Panc1 (cell line): Measurements from ENCODE around the gene SDC3. TPM values are rescaled to one million over a fixed set of nuclear protein-coding genes. Genes with fewer than 3 reads are reported as not detected.
A peak's percentile ranks its signal among the peaks of the same experiment; 100 is the strongest.

Experiments used
- ATAC-seq: fragments of 200-7000 bp; cut with Tn5 transposase; 2 replicates; pipeline ENCODE4 v1.9.1; 2020; ENCODE audit warnings: mild to moderate bottlenecking, moderate library complexity
- BruUV-seq: library from RNA; stranded (reverse); fragments of 400-500 nt; replicated peaks from 2 replicates; lab custom pipeline; 2021; lab: Mats Ljungman, UMichigan
- CTCF ChIA-PET: fragments of 300-600 bp; sonication (Branson Sonifier 250); formaldehyde crosslinking; loops from one replicate; lab custom pipeline; 2022; ENCODE audit warnings: antibody characterized with exemption; lab: Charles Lee
- POLR2A ChIA-PET: fragments of 300-600 bp; sonication (Branson Sonifier 250); formaldehyde crosslinking; loops from one replicate; lab custom pipeline; 2022; ENCODE audit warnings: antibody characterized with exemption; lab: Charles Lee
- DNase-seq: peaks from one replicate; pipeline ENCODE4 v3.0.0-alpha.2; 2010; ENCODE audit warnings: low read depth, low spot score
- H3K27ac ChIP-seq: 2 replicates; pipeline ENCODE4 v1.5.1; 2011; ENCODE audit warnings: mild to moderate bottlenecking, low read length, inconsistent platforms
- H3K27me3 ChIP-seq: fragments of 200-500 bp; sonication (Bioruptor generic); 2 replicates; pipeline ENCODE4 v1.6.0; 2014; ENCODE audit warnings: low read length, inconsistent platforms; ENCODE audit not compliant: control insufficient read depth, insufficient read depth
- H3K36me3 ChIP-seq: fragments of 200-500 bp; sonication (Bioruptor generic); 2 replicates; pipeline ENCODE4 v1.5.1; 2014; ENCODE audit warnings: inconsistent platforms, mild to moderate bottlenecking, low read length, moderate library complexity; ENCODE audit not compliant: control insufficient read depth, insufficient read depth
- H3K4me1 ChIP-seq: 2 replicates; pipeline ENCODE4 v1.5.1; 2011; ENCODE audit warnings: inconsistent platforms, mild to moderate bottlenecking, low read length, moderate library complexity; ENCODE audit not compliant: control insufficient read depth, insufficient read depth
- H3K4me3 ChIP-seq, 2 experiments: 2 replicates each; pipeline ENCODE4 v1.5.1; 2011 to 2012; ENCODE audit warnings: low read depth in 2 of 2, low read length in 2 of 2, mild to moderate bottlenecking in 2 of 2, inconsistent platforms in 1 of 2, moderate library complexity in 1 of 2
- H3K9me3 ChIP-seq: fragments of 200-500 bp; sonication (Bioruptor generic); 2 replicates; pipeline ENCODE4 v1.5.1; 2014; ENCODE audit warnings: low read depth, mild to moderate bottlenecking, inconsistent platforms, low read length, moderate library complexity; ENCODE audit not compliant: control insufficient read depth, insufficient read depth
- CTCF ChIP-seq: fragments of 450-650 bp; IDR thresholded peaks from 2 replicates; pipeline ENCODE4 v1.5.1; 2017; ENCODE audit warnings: mild to moderate bottlenecking
- POLR2AphosphoS5 ChIP-seq: IDR thresholded peaks from 2 replicates; pipeline ENCODE4 v1.6.1; 2012; ENCODE audit warnings: mild to moderate bottlenecking, low read depth, low read length, moderate library complexity
- SIN3A ChIP-seq: IDR thresholded peaks from 2 replicates; pipeline ENCODE4 v1.6.1; 2012; ENCODE audit warnings: low read depth, mild to moderate bottlenecking, low read length, moderate library complexity, borderline replicate concordance; ENCODE audit not compliant: insufficient read depth
- TCF7L2 ChIP-seq: IDR thresholded peaks from 2 replicates; pipeline ENCODE4 v1.6.1; 2011; ENCODE audit warnings: mild to moderate bottlenecking, low read depth, low read length, inconsistent platforms
- in situ Hi-C: cut with HindIII; loops from 2 replicates; pipeline ENCODE4 v1.10.0; 2016; ENCODE audit warnings: low sequenced_read_pairs, low pct_unique_long_range_greater_than_20kb
- intact Hi-C: fragments of 100-400 bp; cut with micrococcal nuclease; formaldehyde crosslinking; loops from one replicate; pipeline ENCODE4 v1.10.0; 2022; ENCODE audit not compliant: unreplicated experiment
- total RNA-seq: library from RNA; stranded (reverse); gene quantifications from one replicate; pipeline ENCODE4 v1.2.1, GENCODE V29; 2021; ENCODE audit not compliant: unreplicated experiment
- TF ChIP-seq, protein P1 (sequence below), 2 experiments: IDR thresholded peaks; 2 replicates each; pipeline ENCODE4 v1.6.1; 2011 to 2012; ENCODE audit warnings: low read depth in 2 of 2, control low read depth in 1 of 2, low read length in 1 of 2, mild to moderate bottlenecking in 1 of 2, moderate library complexity in 1 of 2; ENCODE audit not compliant: insufficient read depth in 1 of 2

SDC3 gene
- total RNA-seq, 1 experiment from 2014 or later, result 36.1 TPM

DNA sequence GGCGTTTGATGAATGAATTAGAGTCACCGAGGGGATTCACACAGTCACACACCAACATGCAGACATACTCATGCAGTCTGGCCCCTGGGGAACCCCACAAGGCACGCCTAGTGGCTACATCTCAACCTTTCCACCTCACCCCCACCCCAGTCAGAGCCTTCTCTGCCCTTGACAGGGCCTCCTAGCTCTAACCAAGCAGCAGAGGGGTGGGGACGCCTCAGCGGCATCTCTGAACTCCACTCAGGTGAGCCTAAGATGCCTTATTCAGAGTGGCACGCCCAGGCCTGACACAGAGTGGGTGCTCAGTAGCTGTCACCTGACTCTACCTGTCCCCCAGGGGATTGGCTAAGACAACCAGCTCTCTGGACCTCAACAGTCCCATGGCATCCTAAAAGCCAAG is 3.7 kb upstream of the SDC3 start:
- Histone ChIP-seq H3K4me1 (peaks cover 10% of the 10 kb centered on the region), H3K4me3 (no peak overlapping the region), H3K27ac (no peak overlapping the region), H3K9me3 (no peaks in the 10 kb centered on the region), H3K27me3 (no peaks in the 10 kb centered on the region), H3K36me3 (no peaks in the 10 kb centered on the region)
- no TSS peak for BruUV-seq
- POLR2A ChIA-PET, result interaction anchor here (0.6 kb wide), 1 partner anchor 110 kb away, joined by 3 read pairs; no protein-coding TSS in a partner anchor
- CTCF ChIA-PET, result interaction anchor here (0.7 to 4.2 kb wide), 5 partner anchors 96 to 194 kb away, joined by 3 to 71 read pairs (median 4); no protein-coding TSS in a partner anchor
- ATAC-seq (no peak), DNase-seq (no peak)
- in situ Hi-C loops (loop anchor here (25.0 kb wide), 1 partner anchor 100 kb away; no protein-coding TSS in a partner anchor), intact Hi-C loops (loop anchor here (5.0 kb wide), 1 partner anchor 190 kb away; the partner anchor contains the start of gene MATN1)
- TF ChIP-seq TCF7L2 (no peak), CTCF (no peak), SIN3A (no peak), POLR2AphosphoS5 (no peak)
- TF ChIP-seq, protein P1, sequence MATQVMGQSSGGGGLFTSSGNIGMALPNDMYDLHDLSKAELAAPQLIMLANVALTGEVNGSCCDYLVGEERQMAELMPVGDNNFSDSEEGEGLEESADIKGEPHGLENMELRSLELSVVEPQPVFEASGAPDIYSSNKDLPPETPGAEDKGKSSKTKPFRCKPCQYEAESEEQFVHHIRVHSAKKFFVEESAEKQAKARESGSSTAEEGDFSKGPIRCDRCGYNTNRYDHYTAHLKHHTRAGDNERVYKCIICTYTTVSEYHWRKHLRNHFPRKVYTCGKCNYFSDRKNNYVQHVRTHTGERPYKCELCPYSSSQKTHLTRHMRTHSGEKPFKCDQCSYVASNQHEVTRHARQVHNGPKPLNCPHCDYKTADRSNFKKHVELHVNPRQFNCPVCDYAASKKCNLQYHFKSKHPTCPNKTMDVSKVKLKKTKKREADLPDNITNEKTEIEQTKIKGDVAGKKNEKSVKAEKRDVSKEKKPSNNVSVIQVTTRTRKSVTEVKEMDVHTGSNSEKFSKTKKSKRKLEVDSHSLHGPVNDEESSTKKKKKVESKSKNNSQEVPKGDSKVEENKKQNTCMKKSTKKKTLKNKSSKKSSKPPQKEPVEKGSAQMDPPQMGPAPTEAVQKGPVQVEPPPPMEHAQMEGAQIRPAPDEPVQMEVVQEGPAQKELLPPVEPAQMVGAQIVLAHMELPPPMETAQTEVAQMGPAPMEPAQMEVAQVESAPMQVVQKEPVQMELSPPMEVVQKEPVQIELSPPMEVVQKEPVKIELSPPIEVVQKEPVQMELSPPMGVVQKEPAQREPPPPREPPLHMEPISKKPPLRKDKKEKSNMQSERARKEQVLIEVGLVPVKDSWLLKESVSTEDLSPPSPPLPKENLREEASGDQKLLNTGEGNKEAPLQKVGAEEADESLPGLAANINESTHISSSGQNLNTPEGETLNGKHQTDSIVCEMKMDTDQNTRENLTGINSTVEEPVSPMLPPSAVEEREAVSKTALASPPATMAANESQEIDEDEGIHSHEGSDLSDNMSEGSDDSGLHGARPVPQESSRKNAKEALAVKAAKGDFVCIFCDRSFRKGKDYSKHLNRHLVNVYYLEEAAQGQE (IDR thresholded peaks at IDR 0.05; ENCODE audit: insufficient read depth in 1 of 2, low read depth in 2 of 2, low read length in 1 of 2), result no peak

GRCh38 chr1:30911059-30911954 is 2.7 kb upstream of the SDC3 start:
- ChIA-PET CTCF (interaction anchor here (0.5 to 4.2 kb wide), 14 partner anchors 26 to 640 kb away, joined by 3 to 71 read pairs (median 4); no protein-coding TSS in a partner anchor), POLR2A (interaction anchor here (0.6 kb wide), 1 partner anchor 109 kb away, joined by 3 read pairs; no protein-coding TSS in a partner anchor)
- Histone ChIP-seq H3K4me1 (peaks cover 10% of the 10 kb centered on the region), H3K27ac (no peak overlapping the region), H3K4me3 (no peak overlapping the region), H3K27me3 (no peaks in the 10 kb centered on the region), H3K9me3 (no peaks in the 10 kb centered on the region), H3K36me3 (no peaks in the 10 kb centered on the region)
- ATAC-seq (peak; percentile 79), DNase-seq (peak; percentile 53)
- intact Hi-C loops, result loop anchor here (1.0 to 5.0 kb wide), 3 partner anchors 110 to 189 kb away; partner anchors contain the start of gene MATN1
- in situ Hi-C loops, result loop anchor here (25.0 kb wide), 1 partner anchor 99 kb away; no protein-coding TSS in a partner anchor
- BruUV-seq, result no TSS peak
- TF ChIP-seq SIN3A (no peak), POLR2AphosphoS5 (no peak), CTCF (peak; percentile 93)
- TF ChIP-seq, protein P1 (IDR thresholded peaks at IDR 0.05; ENCODE audit: insufficient read depth in 1 of 2, low read depth in 2 of 2, low read length in 1 of 2), result no peak
